ENCODE measurements around the gene RGS9. TPM values are rescaled to one million over a fixed set of nuclear protein-coding genes. Genes with fewer than 3 reads are reported as not detected.

RGS9 gene
- total RNA-seq, 2 donors from 2014 or later, result 3.0 to 4.9 TPM

GRCh38 chr17:65145743-65146142 is 8.6 kb downstream of the RGS9 start:
- DNase-seq, result no peak
- intact Hi-C loops (cut with DNase I), result no loop called here
- ATAC-seq, result no peak

DNA sequence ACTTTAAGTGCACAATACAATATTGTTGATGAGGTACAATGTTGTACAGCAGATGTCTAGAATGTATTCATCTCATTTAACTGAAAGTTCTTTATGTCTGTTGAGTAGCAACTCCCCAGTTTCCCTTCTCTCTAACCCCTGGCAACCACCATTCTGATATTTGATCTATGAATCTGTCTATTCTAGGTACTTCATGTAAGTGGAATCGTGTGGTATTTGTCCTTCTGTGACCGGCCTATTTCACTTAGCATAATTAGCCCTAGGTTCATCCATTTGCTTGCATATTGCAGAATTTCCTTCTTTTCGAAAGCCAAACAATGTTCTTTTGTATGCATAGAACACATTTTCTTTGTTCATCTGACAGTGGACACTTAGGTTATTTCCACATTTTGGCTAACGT is 10.8 kb downstream of the RGS9 start:
- intact Hi-C loops (cut with DNase I), result no loop called here
- DNase-seq (no peak), ATAC-seq (no peak)

DNA sequence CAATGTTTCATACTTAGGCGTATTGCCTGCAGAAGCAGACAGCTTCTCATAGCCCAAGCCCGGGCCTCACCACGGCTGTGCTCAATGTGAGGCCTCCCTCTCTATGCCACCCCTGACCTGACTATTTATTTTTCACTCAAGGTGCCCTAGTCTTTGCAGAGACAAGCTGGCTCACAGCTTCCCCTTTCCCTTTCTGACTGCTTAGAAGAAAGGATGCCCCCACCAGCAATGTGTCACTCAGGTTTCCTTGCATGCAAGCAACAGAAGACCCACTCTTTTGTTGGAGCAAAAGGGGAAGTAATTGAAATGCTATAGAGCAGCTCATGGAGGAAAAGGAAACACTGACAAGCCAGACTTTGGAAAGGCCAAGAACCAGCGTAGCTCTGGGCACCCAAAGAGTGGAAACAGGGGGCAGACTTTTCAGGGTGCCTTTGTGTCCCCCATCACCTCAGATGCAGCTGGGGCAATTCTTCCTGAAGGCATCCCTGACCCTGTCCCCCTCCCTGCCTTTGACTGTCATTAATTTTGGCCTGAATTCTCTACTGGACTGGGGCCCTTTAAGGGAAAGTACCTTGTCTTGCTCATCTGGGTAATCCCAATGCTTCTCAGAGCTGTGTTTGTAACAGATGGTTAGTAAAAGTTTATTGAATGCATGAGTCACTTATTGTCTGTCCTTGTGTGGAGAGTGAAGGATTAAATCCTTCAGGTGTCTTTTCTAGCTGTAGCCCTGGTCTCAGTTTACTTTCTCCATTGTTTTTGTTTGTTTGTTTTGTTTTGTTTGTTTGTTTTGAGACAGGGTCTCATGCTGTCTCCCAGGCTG is 17.8 kb downstream of the RGS9 start:
- ATAC-seq, result no peak
- no peak for DNase-seq
- intact Hi-C loops (cut with DNase I), result no loop called here

DNA sequence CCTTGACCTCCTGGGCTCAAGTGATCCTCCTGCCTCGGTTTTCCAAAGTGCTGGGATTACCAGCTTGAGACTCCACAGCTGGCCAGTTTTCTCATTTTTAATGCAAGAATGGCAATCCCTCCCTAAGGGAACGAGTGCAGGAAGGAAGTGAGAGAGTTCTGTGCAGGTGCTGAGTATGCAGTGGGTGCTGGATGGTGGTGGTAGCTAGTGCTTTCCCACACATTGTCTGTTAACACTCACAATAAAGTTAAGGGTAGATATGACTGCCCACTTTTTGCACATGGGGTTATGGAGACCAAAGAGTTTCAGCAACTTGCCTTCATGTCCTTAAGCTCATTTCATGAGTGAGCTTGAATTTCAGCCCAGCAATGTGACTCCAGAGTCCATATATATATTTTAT is 18.5 kb downstream of the RGS9 start:
- ATAC-seq (no peak), DNase-seq (no peak)
- intact Hi-C loops (cut with DNase I), result no loop called here

GRCh38 chr17:65156185-65156834 is 19.1 kb downstream of the RGS9 start:
- intact Hi-C loops (cut with DNase I), result no loop called here
- ATAC-seq (peak; percentile 78 to 86), DNase-seq (no peak)

DNA sequence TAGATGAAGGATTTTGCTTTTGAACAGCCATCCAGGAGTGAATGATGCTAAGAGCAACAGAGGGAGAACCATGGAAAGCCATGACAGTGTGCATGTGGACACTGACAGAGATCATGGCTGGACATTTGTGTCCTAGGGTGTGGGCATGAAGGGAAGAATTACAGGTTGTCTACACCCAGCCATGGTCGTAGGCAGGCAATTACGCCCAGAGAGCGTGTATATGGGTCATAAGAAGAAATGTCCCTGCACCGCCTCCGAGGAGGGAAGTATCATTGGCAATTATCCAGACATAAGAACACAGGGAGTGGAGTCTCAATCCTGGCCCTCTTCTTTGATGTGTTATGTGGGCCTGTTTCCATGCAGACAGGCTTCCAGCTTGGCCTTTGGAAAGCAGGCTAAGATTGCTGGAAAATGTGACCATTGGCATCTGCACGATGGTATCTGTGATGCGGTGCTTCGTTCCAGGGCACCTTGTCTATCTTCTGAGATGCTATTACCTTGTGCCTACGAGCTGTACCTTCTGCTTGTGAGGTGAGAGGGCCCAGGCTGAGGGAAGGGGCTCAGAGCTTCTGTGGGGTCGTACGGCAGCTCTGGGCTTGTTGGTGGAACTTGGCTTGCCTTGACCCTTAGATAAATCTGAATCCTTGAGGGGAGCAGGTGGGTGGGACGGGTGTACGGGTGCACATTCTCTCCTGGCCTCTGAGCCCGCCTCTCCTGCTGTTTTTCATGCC is 19.8 kb downstream of the RGS9 start:
- intact Hi-C loops (cut with DNase I), result no loop called here
- no peak for ATAC-seq
- DNase-seq, result no peak

DNA sequence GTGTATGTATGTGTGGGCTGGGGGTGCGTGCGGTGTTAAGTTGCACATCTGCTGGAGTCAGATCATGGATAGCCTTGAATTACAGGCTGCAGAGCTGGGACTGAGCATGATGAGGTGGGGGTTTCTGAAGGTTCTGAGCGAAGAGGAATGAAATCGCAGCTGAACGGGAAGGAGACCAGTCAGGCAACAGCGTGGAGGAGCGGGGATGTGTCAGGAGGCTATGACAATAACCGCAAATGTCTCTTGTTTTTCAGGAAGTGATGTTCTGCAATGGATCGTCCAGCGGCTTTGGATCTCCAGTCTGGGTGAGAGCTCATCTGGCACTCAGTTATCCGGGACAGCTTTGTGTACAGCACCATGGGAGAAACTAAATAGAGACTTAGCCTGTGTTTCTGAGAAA is 20.9 kb downstream of the RGS9 start:
- intact Hi-C loops (cut with DNase I), result loop anchor here in 1 of 2 donors (2.0 kb wide), 1 partner anchor 33 kb away; no protein-coding TSS in a partner anchor
- DNase-seq (no peak), ATAC-seq (no peak)

DNA sequence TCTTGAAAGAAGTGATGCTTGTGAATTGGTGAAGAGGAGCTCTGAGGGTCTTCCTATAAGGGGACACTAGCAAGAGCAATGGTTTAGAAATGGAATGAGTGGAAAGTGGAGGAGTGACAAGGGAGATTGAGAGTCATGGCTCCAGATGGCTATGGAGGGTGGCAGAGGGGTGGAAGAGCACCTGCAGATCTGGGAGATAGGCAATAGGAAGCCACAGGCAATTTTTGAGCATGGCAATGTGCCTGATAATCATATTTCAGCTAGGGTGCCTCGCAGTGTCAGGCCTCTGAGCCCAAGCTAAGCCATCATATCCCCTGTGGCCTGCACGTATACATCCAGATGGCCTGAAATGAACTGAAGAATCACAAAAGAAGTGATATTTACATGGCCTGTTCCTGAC is 21.5 kb downstream of the RGS9 start:
- intact Hi-C loops (cut with DNase I), result loop anchor here in 1 of 2 donors (2.0 kb wide), 1 partner anchor 32 kb away; no protein-coding TSS in a partner anchor

DNA sequence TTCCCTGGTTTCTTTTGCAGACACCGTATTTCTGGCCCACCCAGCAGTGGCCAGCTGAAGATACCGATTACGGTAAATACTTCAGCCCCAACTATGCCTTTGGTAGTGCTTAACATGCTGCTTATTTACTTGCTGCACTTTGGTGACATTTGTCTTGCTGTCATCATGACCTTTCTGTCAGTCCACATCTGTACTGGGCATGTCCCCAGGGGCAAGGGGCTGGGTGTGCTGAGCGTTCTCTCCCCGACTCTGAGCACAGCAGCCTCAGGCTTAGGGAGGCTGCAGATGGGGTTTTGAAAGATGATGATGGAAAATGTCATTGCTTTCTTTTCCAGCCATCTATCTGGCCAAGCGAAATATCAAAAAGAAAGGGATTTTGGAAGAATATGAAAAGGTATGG is 23.3 kb downstream of the RGS9 start:
- ATAC-seq (no peak), DNase-seq (no peak)
- intact Hi-C loops (cut with DNase I), result no loop called here

More for the DNA sequence above, 21.5 kb downstream of the RGS9 start:
- no peak for DNase-seq
- ATAC-seq, result no peak

- intact Hi-C loops (cut with DNase I), result no loop called here
- ATAC-seq, result peak in 1 of 2 donors; percentile 43
- DNase-seq, result no peak
These were observed 26.9 kb downstream of the RGS9 start for GRCh38 chr17:65163990-65164495.

DNA sequence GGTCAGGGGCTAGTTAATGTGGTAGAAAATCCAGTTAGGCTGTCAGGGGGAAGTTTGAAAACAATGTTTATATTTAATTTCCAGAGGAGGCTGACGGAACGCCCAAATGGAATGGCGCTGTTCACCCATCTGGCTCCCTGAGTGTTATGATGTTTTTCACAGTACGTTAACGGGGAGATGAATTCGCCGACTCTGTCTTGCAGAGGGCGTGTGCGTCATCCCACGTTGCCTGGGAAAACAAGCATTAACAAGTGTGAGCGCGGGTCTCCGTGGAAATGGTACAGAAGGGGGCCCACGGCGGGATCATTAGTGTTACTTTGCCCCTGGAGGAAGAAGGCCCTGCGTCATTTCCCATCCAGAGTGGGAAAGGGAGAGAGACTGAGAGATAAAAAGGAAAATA is 29.6 kb downstream of the RGS9 start:
- no peak for ATAC-seq
- intact Hi-C loops (cut with DNase I), result no loop called here
- DNase-seq, result no peak

GRCh38 chr17:65167566-65167965 is 30.4 kb downstream of the RGS9 start:
- ATAC-seq (no peak), DNase-seq (no peak)
- intact Hi-C loops (cut with DNase I), result no loop called here

DNA sequence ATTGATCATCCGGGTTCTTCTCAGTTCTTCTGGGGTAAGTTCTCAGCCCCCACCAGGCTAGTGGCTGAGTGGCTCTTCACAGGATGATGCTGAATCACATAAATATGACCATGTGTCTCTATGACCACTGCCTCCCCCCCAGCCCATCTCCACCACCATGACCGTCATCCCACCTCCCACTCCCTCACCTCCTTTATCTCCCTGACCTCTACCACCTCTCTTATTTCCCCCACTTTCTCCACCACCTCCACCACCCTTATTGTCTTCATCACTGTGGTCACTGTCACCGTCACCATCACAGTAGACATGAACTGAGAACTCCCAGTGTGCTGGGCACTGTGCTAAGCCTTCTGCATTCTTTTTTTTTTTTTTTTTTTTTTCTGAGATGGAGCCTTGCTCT is 32.5 kb downstream of the RGS9 start:
- intact Hi-C loops (cut with DNase I), result no loop called here
- DNase-seq (no peak), ATAC-seq (no peak)

DNA sequence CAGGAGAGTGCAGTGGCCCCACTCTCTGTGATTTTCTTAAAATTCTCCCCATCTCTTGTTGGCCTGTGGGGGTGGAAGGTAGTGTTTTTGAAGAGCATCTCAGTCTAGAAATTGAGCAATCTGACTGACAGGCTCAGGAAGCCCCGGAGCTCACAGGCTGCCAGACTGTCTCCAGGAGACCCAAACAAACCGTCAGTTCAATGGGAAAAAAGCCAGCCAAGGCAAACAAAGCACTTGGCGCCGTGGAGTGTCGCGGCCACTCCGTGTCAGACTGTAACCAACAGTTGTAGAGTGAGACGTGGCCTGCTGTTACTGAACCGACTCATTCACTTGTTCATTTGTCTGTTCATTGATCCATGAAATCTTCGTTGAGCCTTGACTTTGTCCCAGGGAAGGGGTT is 33.7 kb downstream of the RGS9 start:
- DNase-seq (peak; percentile 80), ATAC-seq (peak; percentile 71 to 82)
- intact Hi-C loops (cut with DNase I), result no loop called here

DNA sequence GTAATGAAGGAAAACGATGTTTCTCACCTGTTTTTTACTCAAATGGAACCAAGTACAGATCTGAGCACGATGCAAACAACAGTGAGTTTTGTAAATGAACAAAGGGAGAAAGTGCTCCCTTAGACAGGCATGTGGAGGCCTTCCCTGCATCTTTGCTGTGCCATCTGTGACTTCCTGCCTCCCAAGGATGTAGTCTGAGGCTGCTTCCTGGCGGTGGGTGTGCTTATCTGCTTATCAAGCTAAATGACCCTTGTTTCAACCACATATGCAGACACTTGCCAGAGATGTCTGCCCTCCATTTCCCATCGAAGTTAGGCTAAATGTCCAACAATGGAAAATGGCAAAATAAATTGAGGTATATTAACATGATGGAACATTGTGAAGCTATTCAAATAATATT is 34.6 kb downstream of the RGS9 start:
- DNase-seq (no peak), ATAC-seq (no peak)
- intact Hi-C loops (cut with DNase I), result no loop called here

GRCh38 chr17:65172496-65173136 is 35.4 kb downstream of the RGS9 start:
- no peak for DNase-seq
- intact Hi-C loops (cut with DNase I), result no loop called here
- ATAC-seq, result no peak

- DNase-seq (peak; percentile 39), ATAC-seq (peak; percentile 48 to 82)
- intact Hi-C loops (cut with DNase I), result no loop called here
These were observed 36.2 kb downstream of the RGS9 start for GRCh38 chr17:65173284-65173793.

- ATAC-seq (no peak), DNase-seq (no peak)
- intact Hi-C loops (cut with DNase I), result no loop called here
These were observed 37.0 kb downstream of the RGS9 start for GRCh38 chr17:65173976-65174683.

- no peak for ATAC-seq
- intact Hi-C loops (cut with DNase I), result no loop called here
- DNase-seq, result no peak
These were observed 37.8 kb downstream of the RGS9 start for GRCh38 chr17:65174974-65175373.

All from left cardiac atrium (tissue), 4 donors.